ENCODE results near the gene ZGPAT. TPM values are rescaled to one million over a fixed set of nuclear protein-coding genes. Genes with fewer than 3 reads are reported as not detected.

ZGPAT gene
- total and polyA plus RNA-seq, 2 donors (not counting 3 experiments of a cell fraction or from before 2014, with no cell fraction given): 23.1 to 29.3 TPM

DNA sequence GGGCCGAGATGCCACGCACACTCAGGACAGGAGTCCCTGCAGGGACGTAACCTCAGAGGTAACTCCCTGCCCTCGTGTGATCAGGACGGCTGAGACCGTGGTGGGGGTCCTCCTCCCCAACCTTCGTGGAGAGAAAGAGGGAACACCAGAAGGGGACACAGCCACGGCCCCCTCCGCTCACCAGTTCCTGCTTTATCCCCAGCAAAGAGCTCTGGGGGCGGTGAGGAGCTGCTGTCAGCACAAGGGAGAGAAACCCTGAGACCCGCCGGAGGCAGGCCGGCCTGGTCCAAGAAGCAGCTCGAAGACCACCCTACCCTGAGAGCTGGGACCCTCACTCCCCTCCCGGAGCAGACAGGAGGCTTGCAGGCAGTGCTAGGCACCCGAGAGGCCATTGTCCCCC, 76.1 kb downstream of the ZGPAT start:
- no peak overlapping the region for H3K4me3 ChIP-seq (replicated peaks in 1 of 3; ENCODE audit: insufficient read depth in 1 of 3, low read depth in 1 of 3, low read length in 3 of 3)
- H3K4me1 ChIP-seq (ENCODE audit: control insufficient read depth, extremely low read depth, insufficient read depth, low read length): no peaks in the 10 kb centered on the region
- FAIRE-seq: no peak
- dilution Hi-C loops (cut with MboI; ENCODE audit: extremely low pct_ligation_motif_present, low sequenced_read_pairs) (no loop called here), intact Hi-C loops (cut with micrococcal nuclease) (no loop called here)
- no peaks in the 10 kb centered on the region for H3K9me3 ChIP-seq (replicated peaks; ENCODE audit: control insufficient read depth, insufficient read depth, low read length)
- ChIA-PET CTCF (interaction anchor here (0.7 to 3.8 kb wide), 7 partner anchors 9 to 288 kb away, joined by 3 to 32 read pairs (median 7); partner anchors contain the start of gene TPD52L2), POLR2A (no interaction called here)
- no TSS peak for BruUV-seq (replicated peaks)
- H4K20me1 ChIP-seq (replicated peaks; ENCODE audit: control insufficient read depth, extremely low read depth, insufficient read depth, low read length): no peaks in the 10 kb centered on the region
- no peaks in the 10 kb centered on the region for H3K9me1 ChIP-seq (replicated peaks; ENCODE audit: control insufficient read depth, extremely low read depth, insufficient read depth, low read length)
- H3K36me3 ChIP-seq (ENCODE audit: control insufficient read depth in 2 of 2, extremely low read depth in 1 of 2, insufficient read depth in 2 of 2, low read length in 2 of 2): no peaks in the 10 kb centered on the region
- no peak overlapping the region for H3K9ac ChIP-seq (replicated peaks; ENCODE audit: extremely low read depth, insufficient read depth, low read length)
- no peaks in the 10 kb centered on the region for H3K79me2 ChIP-seq (ENCODE audit: control insufficient read depth, insufficient read depth, low read length)
- TF ChIP-seq MAX (IDR thresholded peaks at IDR 0.05; ENCODE audit: insufficient read depth, insufficient read length) (no peak), CTCF (IDR thresholded peaks at IDR 0.05; ENCODE audit: extremely low read depth in 1 of 2, insufficient read depth in 1 of 2, low read depth in 1 of 2, low read length in 2 of 2) (no peak), FOS (IDR thresholded peaks at IDR 0.05; ENCODE audit: borderline replicate concordance, insufficient read depth, low read length) (no peak), GATA2 (IDR thresholded peaks at IDR 0.05; ENCODE audit: insufficient read depth, insufficient read length, low read depth, low read length) (no peak), MYC (IDR thresholded peaks at IDR 0.05; ENCODE audit: low read depth, low read length) (no peak), POLR2AphosphoS5 (IDR thresholded peaks at IDR 0.05; ENCODE audit: insufficient read depth, low read depth, low read length) (no peak), EZH2 (IDR thresholded peaks at IDR 0.05; ENCODE audit: borderline replicate concordance, low read depth, low read length, severe bottlenecking) (no peak), JUN (IDR thresholded peaks at IDR 0.05; ENCODE audit: borderline replicate concordance, insufficient read depth, insufficient read length, low read depth) (no peak), POLR2A (IDR thresholded peaks at IDR 0.05; ENCODE audit: low read depth, low read length) (no peak)
- H3K4me2 ChIP-seq (ENCODE audit: insufficient read depth, low read length): no peak overlapping the region
- no peak for DNase-seq (ENCODE audit: low read depth, low spot score)
- H3K27me3 ChIP-seq (ENCODE audit: control insufficient read depth in 2 of 2, insufficient read depth in 2 of 2, low read length in 2 of 2): no peaks in the 10 kb centered on the region
- no peak overlapping the region for H3K27ac ChIP-seq (ENCODE audit: insufficient read depth, low read depth, low read length)
- H2AFZ ChIP-seq (ENCODE audit: low read depth, low read length): no peak overlapping the region
